Right atrium auricular region (tissue), 2 donors: ENCODE results near the gene CPLANE2. TPM values are rescaled to one million over a fixed set of nuclear protein-coding genes. Genes with fewer than 3 reads are reported as not detected.
"Not testable (repeated sequence)": the region's sequence is repeated elsewhere in the genome, so short reads cannot be mapped to it uniquely, and the experiment has no call there.

ENCODE experiments used
- DNase-seq: peaks from one replicate; pipeline ENCODE4 v3.0.0-alpha.2; 2019; ENCODE audit warnings: low spot score
- H3K27ac ChIP-seq, 2 donors: fragments of 200-600 bp; sonication (generic); 1 replicate in 1 of 2; 2 replicates in 1 of 2; pipeline ENCODE4 v1.5.1; 2016 to 2019
- H3K27me3 ChIP-seq, 2 donors: fragments of 200-600 bp; sonication (generic); one replicate each; pipeline versions ENCODE4 v1.5.1 to v1.6.0; 2017 to 2019
- H3K36me3 ChIP-seq: fragments of 200-600 bp; sonication (generic); one replicate; pipeline ENCODE4 v1.5.1; 2016
- H3K4me1 ChIP-seq, 2 donors: fragments of 200-600 bp; sonication (generic); one replicate each; pipeline versions ENCODE4 v1.5.1 to v1.6.0; 2017 to 2019
- H3K4me3 ChIP-seq, 2 donors: fragments of 200-600 bp; sonication (generic); 1 replicate in 1 of 2; 2 replicates in 1 of 2; pipeline ENCODE4 v1.5.1; 2017 to 2019; ENCODE audit warnings: mild to moderate bottlenecking in 1 of 2, moderate library complexity in 1 of 2
- H3K9me3 ChIP-seq, 2 donors: fragments of 200-600 bp; sonication (generic); one replicate each; pipeline ENCODE4 v1.5.1; 2019
- total RNA-seq, 2 donors: library from RNA; depleted of rRNA; stranded (reverse); fragments of >200 nt; gene quantifications; one replicate each; pipeline ENCODE4 v1.1.0, GENCODE V29; 2016
- TF ChIP-seq, protein P1 (sequence below), 2 donors: fragments of 200-600 bp; sonication (generic); IDR thresholded peaks; one replicate each; pipeline ENCODE4 v1.5.1; 2019; ENCODE audit warnings: antibody characterized with exemption in 2 of 2

The CPLANE2 gene
- total RNA-seq, 2 donors from 2014 or later = 4.4 to 5.0 TPM

DNA sequence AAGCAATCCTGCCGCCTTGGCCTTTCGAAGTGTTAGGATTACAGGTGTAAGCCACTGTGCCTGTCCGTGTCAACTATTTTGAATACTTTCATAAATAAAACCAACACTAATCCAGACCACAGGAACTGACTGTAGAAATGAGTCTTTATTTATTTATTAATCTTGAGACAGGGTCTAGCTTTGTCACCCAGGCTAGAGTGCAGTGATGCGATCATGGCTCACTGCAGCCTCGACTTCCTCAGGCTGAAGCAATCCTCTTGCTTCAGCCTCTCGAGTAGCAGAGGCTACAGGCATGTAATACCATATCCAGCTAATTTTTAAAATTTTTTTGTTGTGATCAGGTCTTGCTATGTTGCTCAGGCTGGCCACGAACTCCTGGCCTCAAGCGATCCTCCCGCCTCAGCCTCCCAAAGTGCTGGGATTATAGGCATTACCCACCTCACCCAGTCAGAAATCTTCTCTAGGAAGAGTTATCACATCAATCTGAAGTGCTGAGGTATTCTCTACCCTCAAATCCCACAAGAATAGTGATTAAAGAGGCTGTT, 21.7 kb upstream of the CPLANE2 start:
- H3K4me3 ChIP-seq = no peak overlapping the region
- TF ChIP-seq, protein P1, sequence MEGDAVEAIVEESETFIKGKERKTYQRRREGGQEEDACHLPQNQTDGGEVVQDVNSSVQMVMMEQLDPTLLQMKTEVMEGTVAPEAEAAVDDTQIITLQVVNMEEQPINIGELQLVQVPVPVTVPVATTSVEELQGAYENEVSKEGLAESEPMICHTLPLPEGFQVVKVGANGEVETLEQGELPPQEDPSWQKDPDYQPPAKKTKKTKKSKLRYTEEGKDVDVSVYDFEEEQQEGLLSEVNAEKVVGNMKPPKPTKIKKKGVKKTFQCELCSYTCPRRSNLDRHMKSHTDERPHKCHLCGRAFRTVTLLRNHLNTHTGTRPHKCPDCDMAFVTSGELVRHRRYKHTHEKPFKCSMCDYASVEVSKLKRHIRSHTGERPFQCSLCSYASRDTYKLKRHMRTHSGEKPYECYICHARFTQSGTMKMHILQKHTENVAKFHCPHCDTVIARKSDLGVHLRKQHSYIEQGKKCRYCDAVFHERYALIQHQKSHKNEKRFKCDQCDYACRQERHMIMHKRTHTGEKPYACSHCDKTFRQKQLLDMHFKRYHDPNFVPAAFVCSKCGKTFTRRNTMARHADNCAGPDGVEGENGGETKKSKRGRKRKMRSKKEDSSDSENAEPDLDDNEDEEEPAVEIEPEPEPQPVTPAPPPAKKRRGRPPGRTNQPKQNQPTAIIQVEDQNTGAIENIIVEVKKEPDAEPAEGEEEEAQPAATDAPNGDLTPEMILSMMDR (IDR thresholded peaks at IDR 0.05) = no peak
- no peaks in the 10 kb centered on the region for H3K9me3 ChIP-seq
- peaks cover 0 to 16% of the 10 kb centered on the region in 2 donors for H3K4me1 ChIP-seq
- H3K36me3 ChIP-seq = peaks cover 12% of the 10 kb centered on the region
- no peaks in the 10 kb centered on the region for H3K27me3 ChIP-seq
- H3K27ac ChIP-seq = no peak overlapping the region
- no peak for DNase-seq

DNA sequence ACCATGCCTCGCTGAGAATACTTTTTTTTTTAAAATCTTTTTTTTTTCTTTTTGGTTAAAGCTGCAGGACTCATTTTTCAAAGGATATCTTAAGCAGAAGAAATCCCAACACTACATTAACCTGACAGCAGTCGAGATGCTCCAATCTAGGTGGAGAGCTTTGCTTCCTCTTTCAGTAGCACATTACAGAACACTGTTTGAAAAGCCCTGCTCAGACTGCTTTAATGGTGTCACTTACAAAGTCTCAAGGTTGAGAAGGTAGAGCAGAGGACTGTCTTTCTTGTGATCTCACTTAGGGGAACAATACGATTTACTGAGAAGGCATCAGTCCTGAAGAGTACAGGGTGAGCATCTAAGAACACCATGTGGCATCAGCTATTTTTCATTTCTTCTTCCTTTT, 21.0 kb upstream of the CPLANE2 start:
- Histone ChIP-seq H3K4me3 (no peak overlapping the region), H3K9me3 (no peaks in the 10 kb centered on the region), H3K27ac (no peak overlapping the region), H3K27me3 (no peaks in the 10 kb centered on the region), H3K36me3 (peaks cover 12% of the 10 kb centered on the region), H3K4me1 (peaks cover 0 to 18% of the 10 kb centered on the region in 2 donors)
- TF ChIP-seq, protein P1 (IDR thresholded peaks at IDR 0.05) = no peak
- no peak for DNase-seq

DNA sequence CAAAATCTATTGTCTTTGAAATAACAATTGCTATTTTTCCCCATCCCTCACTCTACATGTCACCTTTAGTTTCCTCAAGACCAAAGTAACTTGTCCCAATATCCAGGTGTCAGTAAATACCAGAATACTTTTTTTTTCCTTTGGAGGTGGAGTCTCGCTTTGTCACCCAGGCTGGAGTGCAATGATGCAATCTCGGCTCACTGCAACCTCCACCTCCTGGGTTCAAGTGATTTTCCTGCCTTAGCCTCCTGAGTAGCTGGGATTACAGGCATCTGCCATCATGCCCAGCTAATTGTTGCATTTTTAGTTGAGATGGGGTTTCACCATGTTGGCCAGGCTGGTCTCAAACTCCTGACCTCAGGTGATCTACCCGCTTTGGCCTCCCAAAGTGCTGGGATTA, 20.6 kb upstream of the CPLANE2 start:
- H3K9me3 ChIP-seq, H3K4me3 ChIP-seq, H3K27ac ChIP-seq, DNase-seq, H3K27me3 ChIP-seq: not testable (repeated sequence)
- Histone ChIP-seq H3K36me3 (peaks cover 16% of the 10 kb centered on the region), H3K4me1 (peaks cover 0 to 18% of the 10 kb centered on the region in 2 donors)

DNA sequence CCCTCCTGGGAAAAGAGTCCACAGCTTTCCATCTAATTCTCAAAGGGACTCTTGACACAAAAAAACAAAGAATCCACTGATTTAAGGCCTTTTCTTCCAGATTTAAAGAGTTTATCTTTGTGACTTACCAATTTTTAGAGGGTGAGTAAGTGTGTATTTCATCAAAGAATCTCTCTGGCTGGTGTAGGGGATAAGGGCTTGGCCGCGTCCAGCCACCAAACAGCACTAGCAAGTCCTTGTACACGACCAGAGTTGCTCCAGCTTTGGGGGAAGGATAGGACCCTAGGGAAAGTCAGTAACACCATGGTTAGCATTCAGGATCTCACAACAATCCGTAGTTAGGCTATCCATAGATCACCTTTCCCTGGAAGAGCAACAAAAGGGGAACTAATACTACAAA, 19.5 kb upstream of the CPLANE2 start:
- no peak for DNase-seq
- TF ChIP-seq, protein P1 (IDR thresholded peaks at IDR 0.05) = no peak
- Histone ChIP-seq H3K9me3 (no peaks in the 10 kb centered on the region), H3K4me3 (no peak overlapping the region), H3K27me3 (no peaks in the 10 kb centered on the region), H3K27ac (no peak overlapping the region), H3K4me1 (peaks cover 0 to 18% of the 10 kb centered on the region in 2 donors), H3K36me3 (peaks cover 25% of the 10 kb centered on the region)

DNA sequence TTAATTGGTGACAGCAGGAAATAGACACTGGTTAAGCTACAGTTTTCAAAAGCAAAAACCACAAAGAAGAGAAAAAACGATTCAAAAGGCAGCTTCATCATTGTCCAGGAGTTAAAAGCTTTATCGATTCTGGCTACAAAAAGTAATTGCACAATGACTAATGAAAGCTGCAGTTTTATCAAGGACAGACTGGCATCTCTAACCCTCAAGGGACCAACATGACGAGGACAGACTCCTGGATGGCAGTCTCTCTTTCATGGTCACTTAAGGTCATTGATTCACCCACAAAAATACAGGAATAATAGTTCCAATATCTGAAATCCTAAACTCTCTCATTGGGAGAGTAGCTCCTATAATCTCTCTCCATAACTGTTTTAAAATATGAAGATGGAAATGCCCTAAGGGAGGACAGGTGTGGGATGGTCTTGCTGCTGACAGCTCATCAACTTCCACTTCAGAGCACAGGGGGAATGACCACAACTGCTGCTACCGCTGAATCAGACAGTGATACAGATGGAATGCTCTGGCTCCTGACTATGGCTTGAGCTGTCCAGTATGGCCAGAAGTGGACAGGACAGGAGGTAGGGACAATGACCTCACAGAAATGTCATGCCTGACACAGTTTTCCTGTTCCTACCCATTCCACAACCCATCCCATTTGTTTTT, 17.4 kb upstream of the CPLANE2 start:
- TF ChIP-seq, protein P1 (IDR thresholded peaks at IDR 0.05) = no peak
- Histone ChIP-seq H3K36me3 (peaks cover 34% of the 10 kb centered on the region), H3K9me3 (no peaks in the 10 kb centered on the region), H3K4me1 (peaks cover 0 to 38% of the 10 kb centered on the region in 2 donors), H3K27me3 (no peaks in the 10 kb centered on the region), H3K4me3 (no peak overlapping the region), H3K27ac (peak overlapping the region; percentile 64 to 77)
- no peak for DNase-seq

DNA sequence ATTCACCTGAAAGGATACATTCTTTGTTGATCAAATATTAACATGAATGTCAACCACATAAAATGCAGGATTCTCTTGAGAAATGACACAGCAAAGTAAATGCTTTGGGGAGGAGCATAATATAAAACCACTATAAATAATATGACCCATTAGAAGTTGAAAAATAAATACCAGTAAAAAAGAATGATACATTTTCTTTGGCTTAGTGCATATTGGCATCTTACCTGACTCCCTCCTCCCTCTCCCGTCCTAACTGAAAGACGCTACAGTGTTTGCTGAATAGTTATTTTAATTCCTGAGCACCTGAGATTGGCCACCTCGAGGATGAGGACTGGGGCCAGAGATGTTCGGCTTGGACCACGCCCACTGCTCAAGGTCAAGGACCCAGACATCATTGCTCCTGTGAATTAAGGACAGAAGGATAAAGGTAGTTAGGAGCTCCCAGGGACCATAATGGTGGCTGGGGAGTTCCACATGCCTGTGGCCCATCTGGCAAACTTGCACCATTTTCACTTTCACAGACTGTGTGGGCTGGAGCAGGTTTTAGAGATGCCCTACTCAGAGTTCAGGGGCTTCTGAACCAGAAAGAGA, 16.4 kb upstream of the CPLANE2 start:
- Histone ChIP-seq H3K4me1 (peaks cover 0 to 48% of the 10 kb centered on the region in 2 donors), H3K9me3 (no peaks in the 10 kb centered on the region), H3K27me3 (no peaks in the 10 kb centered on the region), H3K4me3 (no peak overlapping the region), H3K27ac (peak overlapping the region; percentile 64 to 77), H3K36me3 (peaks cover 34% of the 10 kb centered on the region)
- TF ChIP-seq, protein P1 (IDR thresholded peaks at IDR 0.05) = no peak
- DNase-seq = no peak
